ENCODE measurements around the gene ZNF385B.
"Not testable (repeated sequence)": the region's sequence is repeated elsewhere in the genome, so short reads cannot be mapped to it uniquely, and the experiment has no call there.

The ZNF385B gene

DNA sequence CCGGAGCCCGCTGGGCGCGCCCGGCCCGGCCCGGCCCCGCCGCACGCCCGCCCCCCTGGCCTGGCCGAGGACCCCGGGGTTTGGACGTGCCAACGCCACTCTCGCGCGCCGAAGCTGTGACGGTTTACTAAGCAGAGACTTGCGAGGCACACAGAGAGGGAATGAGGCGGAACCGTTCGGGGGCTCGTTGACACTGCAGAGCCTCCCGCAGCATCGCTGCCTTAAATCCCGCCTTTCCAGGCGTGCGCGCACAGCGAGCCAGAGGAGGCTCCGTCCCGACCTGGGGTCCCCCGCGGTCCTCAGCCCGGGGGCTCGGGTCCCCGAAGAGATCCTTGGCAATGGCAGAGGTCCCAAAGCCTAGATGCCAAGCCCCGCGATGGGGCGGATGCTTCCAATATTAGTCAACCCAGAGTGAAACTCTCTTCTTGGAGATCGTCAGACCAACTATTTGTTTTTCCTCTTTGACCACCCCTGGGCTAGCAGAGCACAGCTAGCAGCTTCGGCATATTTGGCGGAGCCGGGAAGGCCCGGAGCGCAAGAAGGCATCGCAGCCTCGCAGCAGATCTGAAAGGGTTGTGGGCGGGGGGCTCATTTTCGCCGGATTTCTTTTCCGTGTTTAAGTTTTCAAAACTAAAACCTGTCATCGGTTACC lies at the start of gene ZNF385B:
TSS of gene ZNF385B (minus strand) at position 197 of the 652 bp plus-strand sequence.
- peak; percentile 57 for DNase-seq

DNA sequence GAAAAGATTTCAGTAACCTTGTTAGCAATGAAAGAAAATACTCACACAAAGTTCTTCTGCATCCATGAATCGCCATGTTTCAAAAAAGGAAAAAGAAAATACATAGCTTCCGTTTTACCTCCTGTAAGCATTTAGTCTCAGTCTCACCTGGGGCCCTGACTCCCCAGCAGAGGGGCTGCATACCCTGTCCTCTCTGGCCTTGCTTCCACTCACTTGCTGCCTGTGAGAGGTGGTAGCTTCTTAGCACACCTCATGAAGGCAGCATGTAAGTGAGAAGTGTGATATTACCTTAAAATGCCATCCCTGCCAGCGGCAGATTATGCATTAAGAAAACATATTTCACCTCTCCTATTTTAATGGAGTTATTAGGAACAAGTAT lies 49.3 kb upstream of the ZNF385B start:
- DNase-seq: no peak

DNA sequence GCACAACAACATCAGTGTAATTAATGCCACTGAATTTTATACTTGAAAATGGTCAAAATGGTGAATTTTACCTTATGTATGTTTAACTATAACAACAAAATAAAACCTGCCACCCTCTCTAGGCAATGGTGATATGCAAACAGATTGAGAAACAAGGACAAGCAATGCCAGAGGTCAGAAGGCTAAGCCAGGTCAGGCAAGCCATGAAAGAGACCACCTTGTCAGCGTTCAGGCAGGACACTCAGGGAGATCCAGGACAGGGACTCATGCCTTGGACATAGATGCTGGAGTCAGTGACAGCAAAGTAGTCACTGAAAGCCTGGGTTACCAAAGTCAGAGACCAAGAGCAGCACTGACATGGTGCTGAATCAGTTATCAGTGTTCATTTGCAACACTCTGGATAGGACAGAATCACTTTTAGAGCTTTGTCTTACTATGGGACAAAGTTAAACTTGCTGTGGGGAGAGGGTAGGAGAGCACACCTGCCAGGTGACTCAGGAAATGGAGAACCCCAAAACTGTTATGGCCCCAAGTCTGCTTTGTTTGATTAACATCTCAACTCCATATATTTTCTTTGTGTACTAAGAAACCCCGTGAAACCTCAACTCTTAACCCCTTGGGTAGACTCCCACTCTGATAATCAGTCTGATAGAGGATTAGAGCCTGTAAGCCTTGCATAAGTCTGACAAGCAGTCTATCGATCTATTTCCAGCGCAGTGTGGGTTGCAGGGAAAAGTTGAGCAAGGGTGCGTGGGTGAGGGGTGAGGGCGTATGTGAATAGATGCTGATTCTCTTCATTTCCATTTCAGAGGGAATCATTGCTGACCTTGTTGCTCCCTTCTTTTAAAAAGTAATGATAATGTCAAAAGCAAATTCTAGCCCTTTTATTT lies 48.7 kb upstream of the ZNF385B start:
- no peak for DNase-seq

DNA sequence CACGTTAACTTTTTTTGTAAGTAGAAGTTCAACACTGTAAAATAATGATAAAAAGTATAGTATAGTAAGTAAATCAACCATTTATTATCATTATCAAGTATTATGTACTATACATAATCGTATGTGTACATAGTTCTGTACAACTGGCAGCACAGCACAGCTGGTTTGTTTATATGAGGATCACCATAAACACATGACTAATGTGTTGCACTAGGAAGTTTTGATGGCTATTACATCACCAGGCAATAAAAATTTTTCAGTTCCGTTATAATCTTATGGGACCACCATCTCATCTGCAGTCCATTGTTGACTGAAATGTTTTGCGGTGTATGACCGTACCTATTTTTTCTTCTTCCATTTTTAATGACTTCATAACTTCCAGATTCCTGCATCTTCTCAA lies 39.2 kb upstream of the ZNF385B start:
- no peak for DNase-seq

DNA sequence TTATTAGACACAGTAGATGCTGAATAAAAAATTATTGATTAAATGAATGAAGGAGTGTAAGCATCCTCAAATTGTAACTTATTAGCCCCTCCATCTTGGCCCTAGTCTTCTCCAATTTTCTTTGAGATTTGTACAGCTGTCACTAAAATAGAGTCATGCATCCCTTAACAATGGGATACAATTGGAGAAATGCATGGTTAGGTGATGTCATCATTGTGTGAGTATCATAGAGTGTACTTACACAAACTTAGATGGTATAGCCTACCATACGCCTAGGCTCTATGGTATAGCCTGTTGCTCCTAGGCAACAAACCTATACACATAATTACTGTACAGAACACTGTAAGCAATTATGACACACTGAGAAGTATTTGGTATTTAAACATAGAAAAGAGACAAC lies 38.3 kb upstream of the ZNF385B start:
- DNase-seq: no peak

DNA sequence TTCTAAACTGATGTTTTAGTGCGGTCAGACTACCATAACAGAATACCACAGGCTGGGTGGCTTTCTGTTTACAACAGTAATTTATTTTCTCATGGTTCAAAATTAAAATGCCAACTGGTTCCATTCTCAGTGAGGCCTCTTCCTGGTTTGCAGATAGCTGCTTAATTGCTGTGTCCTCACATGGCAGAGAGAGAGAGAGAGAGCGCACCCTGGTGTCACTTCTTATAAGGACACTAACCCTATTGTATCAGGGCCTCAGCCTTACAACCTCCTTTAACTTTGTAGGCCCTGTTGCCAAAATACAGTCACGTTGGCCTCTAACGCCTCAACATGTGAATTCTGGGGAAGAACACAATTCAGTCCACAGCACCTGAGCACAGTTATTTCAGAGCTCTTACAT lies 37.5 kb upstream of the ZNF385B start:
- DNase-seq: peak; percentile 1

DNA sequence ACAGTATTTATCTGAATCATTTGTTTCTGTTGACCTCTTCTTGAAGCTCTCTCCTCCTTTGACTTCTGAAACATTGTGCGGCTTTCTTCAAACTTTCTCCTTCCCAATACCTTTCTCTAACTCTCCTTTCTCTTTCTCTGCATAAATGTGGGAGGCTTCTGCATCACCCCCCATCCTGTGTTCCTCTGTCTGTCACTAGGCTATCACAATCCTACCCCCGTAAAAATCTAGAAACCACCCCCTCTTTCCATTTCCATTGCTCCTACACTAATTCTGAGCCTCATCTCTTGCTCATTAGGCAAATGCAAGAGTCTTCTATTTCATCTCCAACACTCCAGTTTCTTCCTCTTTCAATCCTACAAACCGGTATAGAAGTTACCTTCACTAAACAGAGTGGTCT lies 32.2 kb upstream of the ZNF385B start:
- no peak for DNase-seq

DNA sequence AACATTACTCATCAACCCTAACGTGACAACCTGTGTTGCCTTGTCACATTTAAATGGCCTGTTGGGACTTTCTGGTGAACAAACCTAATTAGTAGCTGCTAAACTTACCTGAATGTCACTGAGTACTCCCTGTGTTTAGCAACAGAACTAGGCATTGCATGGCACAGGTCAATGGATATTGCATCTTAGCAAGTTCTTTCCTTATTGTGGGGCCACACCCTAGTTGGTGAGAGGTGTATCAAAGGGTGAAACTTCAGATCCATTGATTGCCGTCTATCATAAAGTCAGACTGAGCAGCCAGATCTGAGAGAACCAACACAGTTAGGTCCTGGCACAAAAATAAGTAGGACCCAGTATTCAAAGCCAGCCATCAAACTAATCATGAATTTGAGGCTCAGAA lies 29.8 kb upstream of the ZNF385B start:
- no peak for DNase-seq

DNA sequence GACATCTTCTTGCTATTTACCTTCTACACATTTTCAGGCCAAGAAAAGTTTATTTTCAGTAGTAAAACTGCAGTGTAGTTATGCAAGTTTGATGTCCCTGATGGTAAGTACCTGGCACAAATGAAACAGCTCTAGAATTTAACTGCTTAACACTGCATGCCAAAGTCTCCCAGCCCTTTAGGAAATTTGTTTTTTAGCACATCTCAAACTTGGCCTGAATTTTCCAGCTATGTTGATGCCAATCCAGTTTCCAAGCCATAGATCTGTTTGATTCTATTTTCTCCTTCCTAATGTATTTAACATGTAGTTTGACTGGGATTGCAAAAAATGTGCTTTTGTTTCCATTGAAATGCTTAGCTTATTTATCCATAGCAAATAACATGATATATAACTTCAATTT lies 29.3 kb upstream of the ZNF385B start:
- DNase-seq: no peak

DNA sequence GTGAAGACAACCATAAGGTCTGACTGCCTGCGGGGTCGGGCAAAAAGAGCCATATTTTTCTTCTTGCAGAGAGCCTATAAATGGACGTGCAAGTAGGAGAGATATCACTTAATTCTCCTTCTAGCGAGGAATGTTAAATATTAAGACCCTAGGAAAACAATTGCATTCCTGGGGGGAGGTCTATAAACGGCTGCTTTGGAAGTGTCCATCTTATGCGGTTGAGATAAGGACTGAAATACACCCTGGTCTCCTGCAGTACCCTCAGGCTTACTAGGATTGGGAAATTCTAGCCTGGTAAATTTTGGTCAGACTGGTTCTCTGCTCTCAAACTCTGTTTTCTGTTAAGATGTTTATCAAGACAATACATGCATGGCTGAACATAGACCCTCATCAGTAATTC lies 27.2 kb upstream of the ZNF385B start:
- DNase-seq: not testable (repeated sequence)

DNA sequence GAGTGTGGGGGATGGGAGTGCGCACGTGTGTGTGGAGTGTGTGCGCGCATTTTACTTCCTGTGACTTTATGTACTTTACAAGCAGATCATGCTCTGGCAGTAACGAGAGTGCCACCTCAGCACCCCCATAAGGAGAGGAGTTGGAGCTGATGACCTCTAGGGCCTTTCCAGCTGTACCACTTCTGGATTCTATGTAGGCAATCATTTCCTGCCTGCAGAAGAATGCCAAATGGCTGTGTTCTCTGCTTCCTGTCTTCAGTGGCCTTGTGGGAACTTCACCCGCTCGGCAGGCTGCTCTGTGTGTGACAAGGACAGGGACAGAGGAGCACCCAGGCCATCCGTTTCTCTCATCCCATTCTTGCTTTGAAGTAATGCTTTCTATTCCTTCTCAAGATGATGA lies 22.8 kb upstream of the ZNF385B start:
- DNase-seq: no peak

DNA sequence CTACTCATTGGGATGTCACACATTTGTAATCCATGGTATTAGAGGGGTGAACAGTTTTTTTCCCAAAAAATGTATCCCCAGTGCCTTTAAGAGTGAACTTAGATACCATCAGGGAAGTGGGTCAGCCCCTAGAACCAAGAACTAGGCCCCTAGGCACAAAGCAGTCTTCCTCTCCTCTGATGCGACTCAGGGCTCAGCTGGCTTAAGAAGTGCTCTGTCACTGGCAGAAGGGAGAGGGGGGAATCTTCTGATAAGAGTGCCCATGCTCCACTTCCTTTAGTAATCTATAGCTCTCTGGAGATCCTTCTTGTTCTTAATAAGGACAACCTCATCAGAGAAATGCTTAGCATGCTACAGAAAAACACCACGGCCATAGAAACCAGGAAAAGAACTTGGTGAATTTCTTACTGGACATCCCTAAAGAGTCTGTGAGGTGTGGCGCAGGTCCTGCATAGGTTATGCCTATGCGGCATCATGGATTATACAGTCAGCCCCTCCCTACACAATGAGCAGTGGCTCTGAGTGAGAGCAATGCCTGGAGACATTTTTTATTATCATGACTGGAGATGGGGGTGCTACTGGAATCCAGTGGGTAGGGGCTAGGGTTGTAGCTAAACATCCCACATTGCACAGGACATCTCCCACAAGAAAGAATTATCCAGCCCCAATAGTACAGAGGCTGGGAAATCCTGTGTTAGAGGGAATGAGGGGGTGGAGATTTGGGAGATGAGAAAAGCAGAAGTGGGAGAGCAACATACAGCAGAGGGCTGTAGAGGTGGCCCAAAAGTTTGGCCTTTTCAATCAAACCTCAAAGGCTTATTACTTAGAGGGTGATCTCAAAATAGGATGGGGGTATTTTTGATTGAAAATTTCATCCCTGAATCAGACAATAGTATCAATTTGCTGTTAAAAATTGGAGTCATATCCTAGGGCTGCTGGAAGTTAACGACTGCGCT lies 21.7 kb upstream of the ZNF385B start:
- DNase-seq: no peak

DNA sequence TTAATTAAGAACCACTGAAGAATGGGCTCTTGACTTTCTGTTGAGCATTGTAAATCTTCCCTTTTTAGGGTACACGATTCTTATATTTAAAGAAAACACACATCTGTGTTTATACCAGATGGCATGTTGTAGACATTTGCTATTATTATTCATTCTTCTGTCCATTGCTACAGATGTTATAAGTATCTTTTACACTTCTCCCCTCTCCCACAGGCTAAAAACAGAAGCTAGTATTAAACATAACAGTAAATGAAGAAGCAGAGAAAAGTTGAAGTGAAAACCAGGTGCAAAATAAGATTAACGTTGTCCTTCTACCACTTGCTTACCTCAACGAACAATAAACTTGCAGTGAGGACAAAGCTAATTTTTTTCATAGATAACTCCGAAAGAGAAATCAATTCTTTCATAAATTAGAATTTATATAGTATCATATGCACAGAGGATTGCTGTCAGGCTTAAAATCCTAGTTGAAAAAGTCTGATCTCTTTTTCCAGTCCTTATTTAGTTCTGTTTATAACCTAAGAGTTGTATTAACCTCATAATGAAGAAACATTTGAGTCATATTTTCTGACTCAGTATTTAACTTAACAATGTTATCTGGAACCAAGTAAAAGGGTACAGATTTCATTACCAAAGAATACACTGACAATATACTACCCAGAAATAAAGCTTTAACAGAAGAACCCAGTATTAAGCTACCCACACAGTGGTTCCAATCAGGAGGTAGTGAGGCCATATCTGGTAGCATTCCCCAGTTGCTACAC lies 16.4 kb upstream of the ZNF385B start:
- DNase-seq: no peak

DNA sequence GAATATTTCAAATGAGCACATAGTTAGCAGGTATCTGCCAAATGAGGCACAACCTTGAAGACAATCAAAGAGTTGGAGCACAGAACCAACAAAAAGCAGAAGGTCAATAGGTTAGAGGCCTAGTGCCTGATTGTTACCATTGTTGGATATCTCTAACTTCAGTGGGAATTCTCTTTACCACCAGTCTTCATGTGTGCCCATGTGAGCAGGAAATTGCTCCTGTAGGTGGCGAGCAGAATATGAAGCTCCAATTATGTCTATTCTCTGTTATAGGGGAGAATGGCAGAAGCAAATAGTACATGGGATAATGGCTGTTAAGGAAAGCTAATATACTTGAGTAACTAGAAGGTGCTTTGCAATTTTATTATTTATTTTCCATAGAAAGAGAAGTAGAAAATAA lies 14.9 kb upstream of the ZNF385B start:
- no peak for DNase-seq

DNA sequence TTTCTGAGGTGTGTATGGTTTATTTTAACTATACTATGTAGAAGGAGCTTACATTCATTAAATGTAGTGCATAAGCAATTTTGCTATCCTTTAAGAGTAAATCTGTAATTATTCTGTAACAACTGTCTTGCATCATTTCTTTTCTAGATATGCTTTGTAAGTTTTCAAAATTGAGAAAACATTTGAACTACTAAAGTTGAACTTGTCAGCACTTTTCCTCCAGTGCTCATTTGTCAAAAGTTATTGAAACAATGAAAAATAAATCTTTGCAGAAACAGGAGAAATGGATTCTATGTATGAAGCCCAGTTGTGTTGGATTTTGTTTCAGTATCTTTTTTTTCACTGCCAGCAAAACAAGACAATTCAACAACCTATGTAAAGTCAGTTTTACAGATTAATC lies 14.5 kb upstream of the ZNF385B start:
- no peak for DNase-seq

DNA sequence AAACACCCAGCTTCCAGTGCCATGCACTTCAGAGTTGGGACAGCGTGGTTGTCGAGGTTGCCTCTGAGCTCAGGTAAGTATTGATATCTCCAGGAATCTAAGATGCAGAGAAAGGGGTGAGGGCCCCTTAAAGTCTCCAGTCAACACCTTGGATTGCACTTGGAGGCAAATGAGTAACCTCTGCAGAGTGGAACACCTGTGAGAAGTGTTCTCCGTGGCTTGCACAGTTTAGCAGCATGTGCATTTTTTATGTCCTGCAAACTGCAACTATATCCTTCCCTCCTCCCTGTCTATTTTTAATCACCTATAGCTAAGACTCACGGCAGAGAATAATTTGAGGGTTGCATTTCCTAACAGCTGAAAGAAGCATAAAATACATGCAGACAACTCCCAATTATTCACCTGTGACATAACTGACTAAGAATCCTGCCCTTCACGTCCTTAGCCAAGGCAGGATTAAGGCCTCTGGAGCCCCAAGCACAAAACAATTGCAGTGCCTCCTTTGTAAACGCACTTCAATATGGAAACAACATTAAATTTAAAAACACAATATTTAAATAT lies 1.6 kb upstream of the ZNF385B start:
- DNase-seq: no peak

DNA sequence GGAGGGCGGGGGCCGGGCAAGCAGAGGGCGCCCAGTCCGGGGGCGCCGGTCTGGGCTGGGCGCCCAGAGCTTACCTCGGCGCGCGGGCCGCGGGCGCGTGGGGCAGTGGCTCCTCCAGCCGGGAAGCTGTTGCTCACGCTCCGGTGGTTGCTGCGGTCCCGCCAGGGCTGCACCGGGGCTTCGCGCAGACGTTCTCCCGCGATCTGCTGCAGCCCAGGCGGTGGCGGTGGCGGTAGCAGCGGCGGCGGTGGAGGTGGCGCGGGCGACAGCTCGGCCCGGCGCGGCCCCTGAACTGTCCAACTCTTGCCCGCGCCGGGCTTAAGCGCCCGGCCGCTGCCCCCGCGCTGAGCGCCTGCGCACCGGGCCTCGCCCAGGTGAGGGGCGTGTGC lies 391 bp downstream of the ZNF385B start:
- peak; percentile 57 for DNase-seq

DNA sequence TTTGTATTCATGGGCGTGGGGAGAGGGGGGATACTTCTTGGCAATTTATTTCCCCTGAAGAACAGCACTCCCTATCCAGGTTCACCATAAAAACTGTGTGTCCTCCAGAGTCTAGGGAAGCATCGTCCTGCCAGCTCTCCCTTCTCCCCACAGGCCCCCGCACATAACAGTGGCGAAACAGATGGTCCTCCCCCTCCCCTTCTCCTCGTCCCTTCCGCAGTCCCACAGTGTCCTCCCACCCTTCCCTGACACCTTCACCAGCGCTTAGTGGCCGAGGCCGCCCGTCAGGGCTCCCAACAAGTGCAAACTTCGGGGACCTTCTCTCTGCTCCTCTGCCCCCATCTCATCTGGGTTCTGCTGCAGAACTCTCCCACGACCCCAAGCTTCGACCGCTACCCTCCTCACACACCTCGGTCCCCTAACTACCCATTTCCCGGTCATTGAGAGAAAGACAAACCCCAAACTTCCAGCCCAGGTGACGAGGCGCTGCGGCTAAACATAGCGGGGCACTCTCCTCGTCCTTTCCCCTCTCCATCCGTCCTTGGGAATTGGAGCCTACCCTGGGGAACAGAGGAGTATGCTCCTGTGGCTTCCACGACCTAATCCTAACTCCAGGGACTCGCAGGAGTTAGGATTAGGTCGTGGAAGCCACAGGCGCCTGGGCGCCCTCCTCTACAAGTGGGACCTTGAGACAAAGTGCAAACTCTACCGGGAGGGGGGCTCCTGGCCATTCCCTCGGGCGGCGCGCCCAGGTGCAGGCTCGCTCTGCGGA lies 971 bp downstream of the ZNF385B start:
- DNase-seq: no peak

DNA sequence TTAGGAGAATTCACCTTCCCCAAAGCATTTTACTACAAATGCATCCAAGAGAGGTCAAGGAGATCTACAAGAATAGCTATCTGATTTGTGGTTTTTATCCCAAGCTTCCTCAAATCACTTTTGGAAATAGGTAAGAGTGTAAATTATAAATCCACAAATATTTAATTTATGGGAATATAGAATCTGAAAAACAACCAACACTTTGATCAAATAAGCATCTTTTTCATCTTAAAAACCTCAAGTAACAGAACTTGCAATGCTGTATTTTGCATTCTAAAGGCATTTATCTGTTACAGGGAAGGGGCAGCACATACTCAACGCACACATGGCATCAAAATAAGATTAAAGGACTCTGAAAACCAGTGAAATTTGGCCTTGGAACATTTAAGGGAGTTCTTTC lies 1.9 kb downstream of the ZNF385B start:
- no peak for DNase-seq

DNA sequence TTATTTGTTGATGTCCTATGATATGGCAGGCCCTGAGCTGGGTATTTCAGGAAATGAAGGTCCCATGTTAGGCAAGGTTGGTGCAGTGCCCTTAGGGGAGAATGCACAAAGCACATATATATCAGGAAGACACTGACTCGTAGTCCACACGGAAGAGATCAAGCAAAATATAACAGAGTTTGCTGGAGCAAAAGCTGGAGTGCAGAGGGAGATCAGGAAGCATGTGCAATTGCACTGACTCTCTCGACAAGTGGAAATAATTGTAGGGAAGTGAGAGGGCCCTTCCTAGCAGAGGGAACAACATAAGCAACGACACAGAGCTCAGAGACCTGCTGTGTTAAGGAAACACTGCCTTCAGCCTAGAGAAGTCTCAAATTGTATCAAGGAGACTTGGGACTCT lies 4.2 kb downstream of the ZNF385B start:
- DNase-seq: no peak

DNA sequence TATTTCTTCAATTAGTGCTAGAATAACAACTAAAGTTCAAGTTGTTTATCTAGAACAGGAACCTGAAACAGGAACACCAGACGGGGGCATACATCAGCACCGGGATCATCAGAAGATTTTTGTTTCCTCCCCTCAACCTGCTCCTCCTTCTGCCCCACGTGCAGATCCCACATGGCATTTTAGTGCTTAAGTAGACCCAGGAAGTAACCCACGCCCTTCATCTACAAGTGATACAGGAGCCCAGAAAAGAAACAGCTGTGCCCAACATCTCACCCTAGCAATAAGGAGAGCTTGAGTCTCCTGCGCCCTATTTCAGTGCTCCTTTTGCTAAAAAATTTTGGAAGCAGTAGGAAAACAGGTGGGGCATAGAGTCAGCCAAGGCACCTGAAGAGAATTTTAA lies 5.2 kb downstream of the ZNF385B start:
- DNase-seq: no peak

DNA sequence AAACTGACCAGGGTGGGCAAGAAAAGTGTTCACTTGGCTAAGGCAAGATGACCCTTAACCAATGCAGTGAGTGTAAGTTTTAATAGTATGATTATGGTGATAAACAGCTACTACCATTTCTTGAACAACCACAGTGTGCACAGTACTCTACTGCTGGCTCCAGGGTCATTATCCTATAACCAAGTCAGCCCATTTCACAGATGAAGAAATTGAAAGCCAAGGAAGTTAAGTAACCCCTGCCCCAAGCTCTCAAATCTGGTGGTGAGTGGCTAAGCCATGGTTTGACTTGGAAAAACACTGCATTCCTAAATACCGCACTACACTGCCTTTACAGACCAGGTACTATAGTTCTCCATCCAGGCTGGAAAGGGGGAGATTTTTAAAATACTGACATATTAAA lies 5.7 kb downstream of the ZNF385B start:
- DNase-seq: no peak

Measured in NCI-H774 (cell line).